Thyroid gland (tissue), 4 donors: ENCODE measurements around the gene TSHZ2. TPM values are rescaled to one million over a fixed set of nuclear protein-coding genes. Genes with fewer than 3 reads are reported as not detected.

Experiments
- DNase-seq, 2 donors: peaks; one replicate each; pipeline ENCODE4 v3.0.0-alpha.2; 2019
- H3K27ac ChIP-seq, 3 donors: fragments of 200-600 bp; sonication (generic); 1 replicate in 2 of 3; 2 replicates in 1 of 3; pipeline ENCODE4 v1.5.1; 2016 to 2019; ENCODE audit warnings: mild to moderate bottlenecking in 1 of 3, moderate library complexity in 1 of 3
- H3K27me3 ChIP-seq: fragments of 200-600 bp; sonication (generic); one replicate; pipeline ENCODE4 v1.5.1; 2019
- H3K36me3 ChIP-seq, 2 donors: fragments of 200-600 bp; sonication (generic); one replicate each; pipeline ENCODE4 v1.5.1; 2016 to 2019
- H3K4me1 ChIP-seq, 2 donors: fragments of 200-600 bp; sonication (generic); one replicate each; pipeline ENCODE4 v1.5.1; 2017 to 2019
- H3K4me3 ChIP-seq, 3 donors: fragments of 200-600 bp; sonication (generic); replicated peaks in 1 of 3; 1 replicate in 2 of 3; 2 replicates in 1 of 3; pipeline ENCODE4 v1.5.1; 2016; ENCODE audit warnings: mild to moderate bottlenecking in 1 of 3
- H3K9me3 ChIP-seq: fragments of 200-600 bp; sonication (generic); one replicate; pipeline ENCODE4 v1.5.1; 2017
- POLR2A ChIP-seq, 2 donors: fragments of 450-650 bp; IDR thresholded peaks; one replicate each; pipeline ENCODE4 v1.6.1; 2017; ENCODE audit warnings: antibody characterized with exemption in 2 of 2, mild to moderate bottlenecking in 2 of 2, moderate library complexity in 1 of 2
- WGBS, 2 donors: methylation state at CpG; one replicate each; pipeline ENCODE4 v1.1.5; 2017; 5-methylcytosine and 5-hydroxymethylcytosine counted together
- intact Hi-C: fragments of 100-400 bp; cut with DNase I; formaldehyde crosslinking; loops from one replicate; pipeline ENCODE4 v1.15.1; 2023
- total RNA-seq, 4 donors: library from RNA; depleted of rRNA; stranded (reverse); fragments of >200 nt; gene quantifications; one replicate each; pipeline ENCODE4 v1.2.3, GENCODE V29; 2016
- TF ChIP-seq, protein P1 (sequence below), 6 experiments: fragments of 200-600 bp in 3 of 6; fragments of 450-650 bp in 3 of 6; sonication (generic) in 3 of 6; IDR thresholded peaks; one replicate each; pipeline ENCODE4 v1.5.1; 2016 to 2019; ENCODE audit warnings: antibody characterized with exemption in 6 of 6, mild to moderate bottlenecking in 2 of 6, inconsistent platforms in 1 of 6, moderate library complexity in 1 of 6

Gene TSHZ2
- total RNA-seq, 4 donors from 2014 or later: 11.0 to 27.9 (median 14.0) TPM

DNA sequence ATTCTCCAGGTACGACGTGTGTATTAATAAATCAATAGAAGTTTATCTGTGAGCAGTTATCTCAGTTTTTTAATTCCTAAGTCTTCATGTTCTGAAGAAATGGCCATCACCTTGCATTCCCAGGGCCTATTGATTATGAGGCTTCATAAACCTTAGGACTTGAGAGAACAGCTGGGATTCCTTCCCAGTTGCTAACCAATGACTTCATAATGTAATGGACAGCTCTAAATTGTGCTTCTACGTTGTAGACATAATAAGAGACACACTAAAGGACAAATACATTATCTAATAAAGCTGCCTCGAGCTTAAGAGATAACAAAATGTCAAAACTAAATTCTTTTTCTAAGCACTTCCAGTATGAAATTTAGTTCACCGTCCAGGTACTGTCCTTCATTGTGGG, 30.6 kb downstream of the TSHZ2 start:
- intact Hi-C loops: no loop called here
- Histone ChIP-seq H3K9me3 (no peaks in the 10 kb centered on the region), H3K36me3 (no peaks in the 10 kb centered on the region), H3K27ac (no peak overlapping the region), H3K27me3 (no peaks in the 10 kb centered on the region), H3K4me1 (no peaks in the 10 kb centered on the region), H3K4me3 (no peak overlapping the region)
- no peak for TF ChIP-seq POLR2A (IDR thresholded peaks at IDR 0.05)
- TF ChIP-seq, protein P1, sequence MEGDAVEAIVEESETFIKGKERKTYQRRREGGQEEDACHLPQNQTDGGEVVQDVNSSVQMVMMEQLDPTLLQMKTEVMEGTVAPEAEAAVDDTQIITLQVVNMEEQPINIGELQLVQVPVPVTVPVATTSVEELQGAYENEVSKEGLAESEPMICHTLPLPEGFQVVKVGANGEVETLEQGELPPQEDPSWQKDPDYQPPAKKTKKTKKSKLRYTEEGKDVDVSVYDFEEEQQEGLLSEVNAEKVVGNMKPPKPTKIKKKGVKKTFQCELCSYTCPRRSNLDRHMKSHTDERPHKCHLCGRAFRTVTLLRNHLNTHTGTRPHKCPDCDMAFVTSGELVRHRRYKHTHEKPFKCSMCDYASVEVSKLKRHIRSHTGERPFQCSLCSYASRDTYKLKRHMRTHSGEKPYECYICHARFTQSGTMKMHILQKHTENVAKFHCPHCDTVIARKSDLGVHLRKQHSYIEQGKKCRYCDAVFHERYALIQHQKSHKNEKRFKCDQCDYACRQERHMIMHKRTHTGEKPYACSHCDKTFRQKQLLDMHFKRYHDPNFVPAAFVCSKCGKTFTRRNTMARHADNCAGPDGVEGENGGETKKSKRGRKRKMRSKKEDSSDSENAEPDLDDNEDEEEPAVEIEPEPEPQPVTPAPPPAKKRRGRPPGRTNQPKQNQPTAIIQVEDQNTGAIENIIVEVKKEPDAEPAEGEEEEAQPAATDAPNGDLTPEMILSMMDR (IDR thresholded peaks at IDR 0.05): no peak
- no peak for DNase-seq
- 86% methylated on average over 5 of the region's 5 CpGs for WGBS, 2 donors

GRCh38 chr20:53003420-53004154, 31.4 kb downstream of the TSHZ2 start:
- WGBS, 2 donors: 56 to 67% methylated on average over 10 of the region's 10 CpGs
- Histone ChIP-seq H3K27me3 (no peaks in the 10 kb centered on the region), H3K36me3 (no peaks in the 10 kb centered on the region), H3K4me1 (no peaks in the 10 kb centered on the region), H3K9me3 (no peaks in the 10 kb centered on the region), H3K27ac (no peak overlapping the region), H3K4me3 (no peak overlapping the region)
- TF ChIP-seq, protein P1 (IDR thresholded peaks at IDR 0.05): no peak
- no peak for TF ChIP-seq POLR2A (IDR thresholded peaks at IDR 0.05)
- no peak for DNase-seq
- intact Hi-C loops: no loop called here

DNA sequence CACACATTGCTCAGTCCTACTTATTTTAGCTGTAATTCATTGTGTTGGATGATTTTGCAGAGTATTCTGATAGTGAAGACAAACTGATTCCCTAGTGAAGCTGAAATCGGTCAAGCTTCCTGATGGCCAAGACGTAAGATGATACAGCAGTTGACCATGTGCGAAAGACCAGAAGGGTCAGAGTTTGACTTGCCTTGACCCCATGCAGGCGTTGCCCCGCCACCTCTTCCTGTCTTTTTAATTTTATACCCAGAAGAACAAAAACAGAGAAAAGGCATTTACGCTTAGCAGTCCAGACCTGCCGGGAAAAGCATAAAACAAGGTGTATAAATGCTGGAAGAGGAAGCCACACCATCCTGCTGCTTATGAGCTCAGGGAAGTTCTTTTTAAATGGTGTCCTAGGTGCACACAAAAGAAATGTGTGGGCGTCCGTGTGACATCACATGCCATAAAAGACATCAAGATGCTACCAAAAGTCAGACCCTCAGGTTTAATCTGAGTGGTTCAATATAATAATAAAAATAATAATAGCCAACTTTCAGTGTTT, 32.2 kb downstream of the TSHZ2 start:
- TF ChIP-seq POLR2A (IDR thresholded peaks at IDR 0.05): no peak
- TF ChIP-seq, protein P1 (IDR thresholded peaks at IDR 0.05): no peak
- H3K27me3 ChIP-seq: no peaks in the 10 kb centered on the region
- no peaks in the 10 kb centered on the region for H3K9me3 ChIP-seq
- H3K4me3 ChIP-seq: no peak overlapping the region
- no peaks in the 10 kb centered on the region for H3K36me3 ChIP-seq
- WGBS, 2 donors: 72 to 86% methylated on average over 9 of the region's 9 CpGs
- no peaks in the 10 kb centered on the region for H3K4me1 ChIP-seq
- no peak for DNase-seq
- intact Hi-C loops: no loop called here
- H3K27ac ChIP-seq: no peak overlapping the region

GRCh38 chr20:53009979-53010735, 38.0 kb downstream of the TSHZ2 start:
- no peak overlapping the region for H3K4me3 ChIP-seq

More at GRCh38 chr20:53009979-53010735, 38.0 kb downstream of the TSHZ2 start:
- Histone ChIP-seq H3K4me1 (no peaks in the 10 kb centered on the region), H3K27me3 (no peaks in the 10 kb centered on the region), H3K36me3 (no peaks in the 10 kb centered on the region), H3K9me3 (no peaks in the 10 kb centered on the region), H3K27ac (no peak overlapping the region)
- no peak for DNase-seq
- intact Hi-C loops: no loop called here
- TF ChIP-seq, protein P1 (IDR thresholded peaks at IDR 0.05): no peak
- no peak for TF ChIP-seq POLR2A (IDR thresholded peaks at IDR 0.05)
- 80 to 82% methylated on average over 5 of the region's 5 CpGs for WGBS, 2 donors
